ENCODE measurements around the gene MBTD1.
"Not testable (repeated sequence)": the region's sequence is repeated elsewhere in the genome, so short reads cannot be mapped to it uniquely, and the experiment has no call there.

MBTD1 gene

DNA sequence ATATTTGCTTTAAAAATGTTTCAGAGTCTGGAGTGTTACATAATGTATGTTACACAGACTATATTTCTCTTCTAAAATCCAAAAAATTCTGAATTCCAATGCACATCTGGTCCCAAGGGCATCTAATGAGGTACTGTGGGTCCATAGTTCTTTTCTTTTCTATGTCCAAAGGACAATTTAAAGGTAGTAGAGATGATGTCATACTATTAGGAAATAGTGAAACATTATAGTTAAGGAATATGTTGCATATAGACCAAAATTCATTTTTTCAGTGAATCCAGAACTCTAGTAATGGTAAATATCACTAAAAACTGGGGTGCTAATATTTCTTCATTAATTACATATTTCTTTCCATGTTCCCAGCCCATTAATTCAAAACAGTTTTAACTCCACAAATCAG, 70.7 kb downstream of the MBTD1 start:
- DNase-seq (ENCODE audit: low spot score), result no peak

DNA sequence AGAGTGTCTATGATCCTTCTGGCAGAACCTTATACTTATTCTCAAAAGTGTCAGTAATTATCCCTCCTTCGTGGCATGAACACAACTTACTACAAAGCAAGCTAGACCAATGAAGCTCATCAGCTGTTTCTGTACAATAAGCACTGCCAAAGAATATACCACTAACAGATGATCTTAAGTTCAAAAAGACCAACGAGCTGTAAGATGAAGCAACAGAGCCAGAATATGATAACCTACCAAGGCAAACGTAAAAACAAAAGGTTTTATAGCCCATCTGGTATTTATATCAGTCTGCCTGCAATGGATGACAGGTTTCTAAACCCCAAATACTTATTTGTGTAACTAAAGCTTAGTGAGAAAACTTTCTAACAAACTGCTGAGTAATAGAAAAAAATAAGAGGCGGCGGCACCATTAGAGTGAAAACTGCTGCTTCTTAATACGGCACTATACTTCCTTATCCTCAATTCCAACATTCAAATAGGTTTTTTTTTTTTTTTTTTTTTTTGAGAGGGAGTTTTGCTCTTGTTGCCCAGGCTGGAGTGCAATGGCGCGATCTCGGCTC, 71.5 kb downstream of the MBTD1 start:
- DNase-seq (ENCODE audit: low spot score), result no peak

DNA sequence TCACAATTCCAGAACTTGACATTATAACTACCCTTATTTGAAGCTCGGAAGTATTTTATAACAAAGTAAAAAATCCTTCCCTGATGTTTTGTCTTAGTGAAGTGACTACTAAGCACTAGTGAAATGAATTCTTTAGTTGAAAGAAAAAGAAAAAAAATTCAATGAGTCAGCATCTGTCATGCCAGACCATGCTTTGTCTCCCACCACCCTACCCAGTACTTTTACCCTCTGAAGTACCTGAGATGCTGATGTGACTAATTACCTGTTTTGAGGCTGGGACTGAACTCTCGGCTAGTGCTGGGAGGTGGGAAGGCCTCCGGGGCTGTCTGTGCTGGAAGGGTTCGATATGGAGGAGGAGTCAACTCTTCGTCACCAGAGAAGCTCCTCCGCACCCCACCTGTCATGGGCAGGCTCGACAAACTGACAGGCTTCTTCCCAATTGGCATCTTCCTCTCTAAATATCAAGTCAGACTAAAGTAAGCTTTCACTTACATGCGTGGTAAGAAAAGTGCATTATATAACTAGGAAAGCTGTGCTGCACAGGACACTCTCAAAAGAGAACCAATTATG, 74.0 kb downstream of the MBTD1 start:
- no peak for DNase-seq (ENCODE audit: low spot score)

DNA sequence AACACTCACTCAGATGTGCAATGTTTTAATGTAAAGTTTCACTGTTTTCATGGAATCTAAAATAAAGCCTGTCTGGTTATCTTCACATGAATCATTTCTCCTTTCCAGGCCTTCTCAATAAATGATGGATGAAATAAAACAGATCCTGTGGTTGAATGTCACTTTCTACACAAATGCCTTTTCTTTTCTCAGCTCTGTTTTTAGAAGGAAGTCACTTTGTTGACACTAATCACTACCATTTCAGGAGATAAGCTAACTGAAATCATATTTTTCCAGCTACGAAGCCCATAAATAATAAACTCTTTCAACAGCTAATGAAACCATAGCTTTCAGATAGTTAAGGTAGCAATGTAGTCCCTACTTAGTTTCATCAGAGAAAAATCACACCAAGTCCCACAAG, 75.7 kb downstream of the MBTD1 start:
- DNase-seq (ENCODE audit: low spot score), result no peak

DNA sequence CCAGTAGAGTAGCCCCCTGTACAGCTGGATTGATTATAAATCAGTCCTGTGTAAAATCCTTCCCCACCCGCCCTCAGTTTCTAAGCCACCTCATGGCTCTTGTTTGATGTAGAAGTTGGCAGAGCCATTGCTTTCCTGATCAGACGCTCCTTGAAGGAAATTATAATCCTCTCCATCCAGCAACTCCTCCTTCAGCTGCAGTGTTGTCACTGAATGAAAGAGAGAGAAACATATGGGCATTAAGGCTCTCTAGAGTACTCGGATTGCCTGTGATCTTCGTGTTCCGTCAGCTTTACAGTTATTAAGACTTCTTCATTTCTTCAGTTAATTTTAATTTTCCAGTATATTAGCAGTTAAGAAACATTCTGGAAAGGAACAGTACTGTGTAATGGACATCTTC, 79.4 kb downstream of the MBTD1 start:
- no peak for DNase-seq (ENCODE audit: low spot score)

DNA sequence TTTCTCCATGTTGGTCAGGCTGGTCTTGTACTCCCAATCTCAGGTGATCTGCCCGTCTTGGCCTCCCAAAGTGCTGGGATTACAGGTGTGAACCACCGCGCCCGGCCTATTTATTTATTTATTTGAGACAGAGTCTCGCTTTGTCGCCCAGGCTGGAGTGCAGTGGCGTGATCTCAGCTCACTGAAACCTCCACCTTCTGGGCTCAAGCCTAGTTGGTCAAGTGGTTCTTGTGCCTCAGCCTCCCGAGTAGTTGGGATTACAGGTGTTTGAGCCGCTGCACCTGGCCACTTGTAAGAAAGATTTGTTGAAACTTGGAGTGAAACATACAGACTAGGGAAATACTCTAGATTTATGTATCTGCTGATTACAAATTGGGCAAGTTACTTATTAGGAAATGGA, 87.8 kb downstream of the MBTD1 start:
- DNase-seq (ENCODE audit: low spot score), result not testable (repeated sequence)

DNA sequence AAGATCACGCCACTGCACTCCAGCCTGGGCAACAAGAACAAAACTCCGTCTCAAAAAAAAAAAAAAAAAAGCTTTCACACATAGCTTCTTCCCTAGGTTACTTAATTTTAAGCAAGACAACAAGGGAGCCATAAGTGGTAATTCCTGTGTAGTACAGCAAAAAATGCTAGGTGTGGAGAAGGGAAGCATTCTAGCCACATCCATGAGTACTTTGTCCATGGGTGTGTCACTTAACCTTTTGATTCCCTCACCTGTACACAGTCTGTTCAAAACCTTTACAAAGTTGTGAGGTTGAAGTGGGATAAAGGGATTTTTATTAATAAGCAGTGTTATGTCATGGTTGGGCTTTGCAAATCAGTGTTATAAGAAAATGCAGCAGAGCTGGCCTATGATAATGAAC, 89.1 kb downstream of the MBTD1 start:
- no peak for DNase-seq (ENCODE audit: low spot score)

GRCh38 chr17:51169340-51169739, 90.5 kb downstream of the MBTD1 start:
- DNase-seq (ENCODE audit: low spot score), result no peak

DNA sequence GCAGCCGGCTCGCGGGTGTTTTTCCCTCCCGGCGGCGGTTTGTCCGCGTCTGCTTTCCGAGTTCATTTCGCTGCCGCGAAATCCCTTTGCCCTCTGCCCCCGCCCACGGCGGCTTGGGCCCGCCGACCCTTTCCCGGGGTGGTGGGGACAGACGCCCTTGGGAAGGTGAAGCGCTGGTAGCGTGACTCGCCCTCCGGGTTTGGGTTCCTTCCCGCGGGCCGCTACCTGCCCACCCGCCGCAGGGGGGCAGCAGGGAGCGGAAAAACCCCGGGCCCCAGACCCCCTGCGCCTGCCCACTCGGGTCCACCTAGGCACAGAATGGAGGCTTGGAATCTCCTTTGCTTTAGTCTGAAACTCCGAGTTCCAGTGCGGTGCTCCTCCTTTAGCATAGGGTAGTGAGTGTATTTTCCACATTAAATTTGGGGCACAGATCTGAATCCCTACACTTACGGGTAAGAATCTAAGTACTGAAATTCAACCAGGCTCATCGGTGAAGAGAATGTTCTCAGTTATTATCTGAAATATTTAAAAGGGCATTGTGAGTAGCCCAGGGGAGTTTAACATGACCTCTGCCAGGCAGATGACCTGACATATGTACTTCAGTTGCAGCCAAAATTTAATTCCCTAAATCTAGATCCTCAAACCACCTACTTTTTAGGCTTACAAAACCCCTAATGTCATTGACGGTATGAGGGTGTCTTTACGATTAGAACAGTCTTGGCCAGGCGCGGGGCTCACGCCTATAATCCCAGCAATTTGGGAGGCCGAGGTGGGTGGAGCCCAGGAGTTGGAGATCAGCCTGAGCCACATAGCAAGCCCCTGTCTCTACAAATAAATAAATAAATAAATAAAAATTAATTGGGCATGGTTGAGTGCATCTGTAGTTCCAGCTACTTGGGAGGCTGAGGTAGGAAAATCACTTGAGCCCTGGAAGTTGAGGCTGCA, 92.6 kb downstream of the MBTD1 start:
- peak; percentile 82 for DNase-seq (ENCODE audit: low spot score)

- DNase-seq (ENCODE audit: low spot score), result peak; percentile 83
These were observed 93.5 kb downstream of the MBTD1 start, which contains the start of gene NME2 for GRCh38 chr17:51166198-51166986. Gene NME2 (plus strand): TSS chr17:51166411. CDS start chr17:51166831, 420 bp downstream.

GRCh38 chr17:51165680-51166197, 94.1 kb downstream of the MBTD1 start:
- peak; percentile 77 for DNase-seq (ENCODE audit: low spot score)

- no peak for DNase-seq (ENCODE audit: low spot score)
These were observed 94.8 kb downstream of the MBTD1 start for GRCh38 chr17:51164911-51165679.

GRCh38 chr17:51161541-51161940, 98.3 kb downstream of the MBTD1 start:
- no peak for DNase-seq (ENCODE audit: low spot score)

GRCh38 chr17:51159604-51160003, 100.2 kb downstream of the MBTD1 start:
- DNase-seq (ENCODE audit: low spot score), result no peak

GRCh38 chr17:51155416-51155815, 104.4 kb downstream of the MBTD1 start:
- no peak for DNase-seq (ENCODE audit: low spot score)

GRCh38 chr17:51154176-51154575, 105.7 kb downstream of the MBTD1 start:
- peak; percentile 44 for DNase-seq (ENCODE audit: low spot score)

GRCh38 chr17:51153210-51154072, 106.4 kb downstream of the MBTD1 start, which contains the start of gene NME1:
Gene NME1 (plus strand): TSS chr17:51153559. CDS start chr17:51155655, 2,096 bp downstream.
- DNase-seq (ENCODE audit: low spot score), result peak; percentile 99

GRCh38 chr17:51152766-51153209, 107.1 kb downstream of the MBTD1 start:
- DNase-seq (ENCODE audit: low spot score), result no peak

GRCh38 chr17:51150932-51151331, 108.9 kb downstream of the MBTD1 start:
- no peak for DNase-seq (ENCODE audit: low spot score)

GRCh38 chr17:51149163-51149562, 110.7 kb downstream of the MBTD1 start:
- no peak for DNase-seq (ENCODE audit: low spot score)
